HEK293 (cell line): ENCODE measurements around the gene MRNIP.

Experiments
- CTCF ChIA-PET: fragments of 350-600 bp; formaldehyde crosslinking; extraction: SDS; loops from one replicate; lab custom pipeline; 2021; ENCODE audit warnings: antibody characterized with exemption; lab: Yijun Ruan, JAX
- POLR2A ChIA-PET: fragments of 300-600 bp; formaldehyde crosslinking; extraction: SDS; loops from one replicate; lab custom pipeline; 2020; ENCODE audit warnings: antibody characterized with exemption, inconsistent platforms; lab: Yijun Ruan, JAX
- H3K27ac ChIP-seq: fragments of 200-500 bp; sonication (Bioruptor generic); 2 replicates; pipeline ENCODE4 v1.5.1; 2014; ENCODE audit warnings: low read depth, low read length, control low read depth, inconsistent platforms; ENCODE audit errors: extremely low read depth
- H3K36me3 ChIP-seq, 2 experiments: fragments of 200-500 bp in 1 of 2; sonication (Bioruptor generic) in 1 of 2; 1 replicate in 1 of 2; 2 replicates in 1 of 2; pipeline ENCODE4 v1.5.1; 2014 to 2017; ENCODE audit warnings: inconsistent platforms in 2 of 2, low read length in 2 of 2; ENCODE audit not compliant: control insufficient read depth in 2 of 2, insufficient read depth in 1 of 2
- H3K4me1 ChIP-seq: fragments of 200-500 bp; sonication (Bioruptor generic); 2 replicates; pipeline ENCODE4 v1.5.1; 2014; ENCODE audit warnings: mild to moderate bottlenecking, low read length, inconsistent platforms; ENCODE audit not compliant: control insufficient read depth, insufficient read depth
- H3K4me3 ChIP-seq: 2 replicates; pipeline ENCODE4 v1.5.1; 2011; ENCODE audit warnings: low read depth, mild to moderate bottlenecking, control low read depth, low read length, moderate library complexity
- H3K9me3 ChIP-seq: fragments of 200-500 bp; sonication (Bioruptor generic); 2 replicates; pipeline ENCODE4 v1.5.1; 2014; ENCODE audit warnings: low read depth, low read length, inconsistent platforms; ENCODE audit not compliant: control insufficient read depth, insufficient read depth
- BCL6B ChIP-seq: fragments of 450-650 bp; formaldehyde crosslinking; IDR thresholded peaks from 2 replicates; pipeline ENCODE4 v1.5.1; 2017; ENCODE audit warnings: missing biosample characterization, missing genetic modification characterization
- GLIS1 ChIP-seq: fragments of 450-650 bp; formaldehyde crosslinking; IDR thresholded peaks from 2 replicates; pipeline ENCODE4 v1.5.1; 2016; ENCODE audit warnings: missing biosample characterization, missing genetic modification characterization
- HIC1 ChIP-seq: fragments of 450-650 bp; formaldehyde crosslinking; IDR thresholded peaks from 2 replicates; pipeline ENCODE4 v1.5.1; 2016; ENCODE audit warnings: missing biosample characterization, missing genetic modification characterization
- IKZF3 ChIP-seq: fragments of 450-650 bp; IDR thresholded peaks from 2 replicates; pipeline ENCODE4 v1.5.0; 2018; ENCODE audit warnings: missing biosample characterization, mild to moderate bottlenecking, missing genetic modification characterization, moderate library complexity
- OVOL3 ChIP-seq: fragments of 450-650 bp; formaldehyde crosslinking; IDR thresholded peaks from 2 replicates; pipeline ENCODE4 v1.5.1; 2016; ENCODE audit warnings: missing biosample characterization, missing genetic modification characterization
- PBX3 ChIP-seq: sonication (generic); formaldehyde crosslinking; IDR thresholded peaks from 2 replicates; pipeline ENCODE4 v1.8.1; 2022; ENCODE audit warnings: mild to moderate bottlenecking, moderate library complexity, missing genetic modification reagents
- PRDM2 ChIP-seq: fragments of 450-650 bp; formaldehyde crosslinking; IDR thresholded peaks from 2 replicates; pipeline ENCODE4 v1.5.1; 2016; ENCODE audit warnings: missing biosample characterization, missing genetic modification characterization, borderline replicate concordance
- TRIM28 ChIP-seq: IDR thresholded peaks from 2 replicates; pipeline ENCODE4 v1.6.1; 2011; ENCODE audit warnings: low read length, control low read depth, borderline replicate concordance
- ZBTB10 ChIP-seq: fragments of 450-650 bp; formaldehyde crosslinking; IDR thresholded peaks from 2 replicates; pipeline ENCODE4 v1.5.1; 2016; ENCODE audit warnings: missing biosample characterization, missing genetic modification characterization
- ZIC2 ChIP-seq: fragments of 450-650 bp; formaldehyde crosslinking; IDR thresholded peaks from 2 replicates; pipeline ENCODE4 v1.5.1; 2016; ENCODE audit warnings: missing biosample characterization, missing genetic modification characterization
- ZNF10 ChIP-seq: fragments of 450-650 bp; formaldehyde crosslinking; IDR thresholded peaks from 2 replicates; pipeline ENCODE4 v1.5.1; 2017; ENCODE audit warnings: missing biosample characterization, missing genetic modification characterization
- ZNF140 ChIP-seq: fragments of 450-650 bp; formaldehyde crosslinking; IDR thresholded peaks from 2 replicates; pipeline ENCODE4 v1.5.1; 2016; ENCODE audit warnings: missing biosample characterization, missing genetic modification characterization
- ZNF155 ChIP-seq: fragments of 450-650 bp; formaldehyde crosslinking; IDR thresholded peaks from 2 replicates; pipeline ENCODE4 v1.5.1; 2016; ENCODE audit warnings: missing biosample characterization, missing genetic modification characterization
- ZNF433 ChIP-seq: fragments of 450-650 bp; formaldehyde crosslinking; IDR thresholded peaks from 2 replicates; pipeline ENCODE4 v1.5.1; 2016; ENCODE audit warnings: missing biosample characterization, missing genetic modification characterization, low read depth
- ZNF585B ChIP-seq: fragments of 450-650 bp; formaldehyde crosslinking; IDR thresholded peaks from 2 replicates; pipeline ENCODE4 v1.5.1; 2016; ENCODE audit warnings: missing biosample characterization, missing genetic modification characterization
- ZNF600 ChIP-seq: fragments of 450-650 bp; formaldehyde crosslinking; IDR thresholded peaks from 2 replicates; pipeline ENCODE4 v1.5.1; 2016; ENCODE audit warnings: missing biosample characterization, missing genetic modification characterization

MRNIP gene

GRCh38 chr5:179820127-179820482, 38.5 kb downstream of the MRNIP start:
- Histone ChIP-seq H3K4me1 (peaks cover 19% of the 10 kb centered on the region), H3K4me3 (peak overlapping the region; percentile 83), H3K27ac (peak overlapping the region; percentile 92), H3K36me3 (peaks cover 5 to 41% of the 10 kb centered on the region in 2 experiments; a peak in 2 of 3 replicates), H3K9me3 (no peaks in the 10 kb centered on the region)
- CTCF ChIA-PET: no interaction called here
- POLR2A ChIA-PET: interaction anchor here (0.6 to 1.7 kb wide), 13 partner anchors 9 to 193 kb away, joined by 3 to 28 read pairs (median 4); partner anchors contain the start of genes LTC4S, MAML1, MGAT4B and MRNIP
- TF ChIP-seq HIC1 (tag by site-specific recombination) (peak; percentile 88), PRDM2 (0 out of 2 replicates have a peak, but pooled peaks have one; percentile 47), GLIS1 (no peak), OVOL3 (no peak), ZBTB10 (no peak), ZNF140 (no peak), TRIM28 (no peak), BCL6B (tag by site-specific recombination) (no peak), ZNF10 (tag by site-specific recombination) (peak; percentile 72), PBX3 (CRISPR knock-in tag) (0 out of 2 replicates have a peak, but pooled peaks have one; percentile 14), ZNF155 (no peak), ZNF585B (tag by site-specific recombination) (no peak), ZNF600 (tag by site-specific recombination) (peak; percentile 57; the same call in 1 of the 2 replicates), ZNF433 (tag by site-specific recombination) (no peak), ZIC2 (no peak), IKZF3 (no peak)
